Measurements from ENCODE around the gene ZSCAN5A.
"Not testable (repeated sequence)": the region's sequence is repeated elsewhere in the genome, so short reads cannot be mapped to it uniquely, and the experiment has no call there.

Gene ZSCAN5A, protein sequence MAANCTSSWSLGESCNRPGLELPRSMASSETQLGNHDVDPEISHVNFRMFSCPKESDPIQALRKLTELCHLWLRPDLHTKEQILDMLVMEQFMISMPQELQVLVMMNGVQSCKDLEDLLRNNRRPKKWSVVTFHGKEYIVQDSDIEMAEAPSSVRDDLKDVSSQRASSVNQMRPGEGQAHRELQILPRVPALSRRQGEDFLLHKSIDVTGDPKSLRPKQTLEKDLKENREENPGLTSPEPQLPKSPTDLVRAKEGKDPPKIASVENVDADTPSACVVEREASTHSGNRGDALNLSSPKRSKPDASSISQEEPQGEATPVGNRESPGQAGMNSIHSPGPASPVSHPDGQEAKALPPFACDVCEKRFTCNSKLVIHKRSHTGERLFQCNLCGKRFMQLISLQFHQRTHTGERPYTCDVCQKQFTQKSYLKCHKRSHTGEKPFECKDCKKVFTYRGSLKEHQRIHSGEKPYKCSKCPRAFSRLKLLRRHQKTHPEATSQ

GRCh38 chr19:56314381-56315076 is at the start of gene ZSCAN5A:
ZSCAN5A (minus strand) TSS chr19:56314839; CDS start chr19:56225046, 89,793 bp downstream.
- peak; percentile 90 for DNase-seq

- no peak for DNase-seq
These were observed 46.2 kb upstream of the ZSCAN5A start for GRCh38 chr19:56360841-56361240.

DNA sequence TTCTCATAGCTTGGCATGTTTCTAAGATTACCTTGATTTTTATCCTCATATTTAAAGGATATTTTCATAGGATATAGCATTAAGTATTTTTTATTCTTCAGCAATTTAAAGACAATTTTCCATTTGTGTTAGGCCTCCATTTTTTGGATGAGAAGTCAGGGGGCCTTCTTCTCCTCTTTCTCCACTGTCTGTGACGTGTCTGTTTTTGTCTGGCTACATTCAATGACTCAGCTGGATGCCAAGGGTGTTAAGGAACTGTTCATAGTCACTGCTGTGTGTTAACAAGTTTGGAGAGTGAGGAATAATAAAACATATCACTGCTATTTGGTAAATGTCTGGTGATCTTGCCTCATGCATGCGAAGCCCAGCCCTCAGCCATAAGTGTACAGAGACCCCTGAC is 42.3 kb upstream of the ZSCAN5A start:
- no peak for DNase-seq

GRCh38 chr19:56355517-56355916 is 40.9 kb upstream of the ZSCAN5A start:
- DNase-seq, result no peak

- no peak for DNase-seq
These were observed 36.6 kb upstream of the ZSCAN5A start for GRCh38 chr19:56351208-56351607.

- peak; percentile 37 for DNase-seq
These were observed 35.9 kb upstream of the ZSCAN5A start for GRCh38 chr19:56350416-56351045.

DNA sequence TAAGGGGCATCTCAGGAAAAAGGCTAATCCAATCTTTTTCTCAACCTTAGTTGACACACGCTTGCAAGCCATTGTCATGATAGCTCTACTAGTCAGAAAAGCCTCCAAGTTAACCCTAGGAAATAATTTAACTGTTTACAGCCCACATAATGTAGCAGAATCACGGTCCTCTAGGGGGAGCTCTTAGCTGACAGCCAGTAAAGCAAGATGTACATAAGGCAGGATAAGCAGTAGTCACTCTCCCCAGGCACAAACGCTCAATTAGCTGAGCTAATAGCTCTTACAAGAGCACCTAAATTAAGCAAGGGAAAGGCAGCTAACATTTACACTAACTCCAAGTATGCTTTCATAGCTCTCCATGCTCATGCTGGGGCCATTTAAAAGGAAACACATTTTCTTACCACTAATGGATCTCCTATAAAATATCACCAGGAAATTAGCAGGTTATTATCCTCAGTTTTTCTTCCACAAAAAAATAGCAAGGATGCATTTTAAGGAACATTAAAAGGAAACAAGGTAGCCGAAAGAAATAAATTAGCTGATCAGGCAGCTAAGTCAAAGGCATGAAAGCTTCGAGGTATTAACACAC is 33.7 kb upstream of the ZSCAN5A start:
- DNase-seq, result no peak

DNA sequence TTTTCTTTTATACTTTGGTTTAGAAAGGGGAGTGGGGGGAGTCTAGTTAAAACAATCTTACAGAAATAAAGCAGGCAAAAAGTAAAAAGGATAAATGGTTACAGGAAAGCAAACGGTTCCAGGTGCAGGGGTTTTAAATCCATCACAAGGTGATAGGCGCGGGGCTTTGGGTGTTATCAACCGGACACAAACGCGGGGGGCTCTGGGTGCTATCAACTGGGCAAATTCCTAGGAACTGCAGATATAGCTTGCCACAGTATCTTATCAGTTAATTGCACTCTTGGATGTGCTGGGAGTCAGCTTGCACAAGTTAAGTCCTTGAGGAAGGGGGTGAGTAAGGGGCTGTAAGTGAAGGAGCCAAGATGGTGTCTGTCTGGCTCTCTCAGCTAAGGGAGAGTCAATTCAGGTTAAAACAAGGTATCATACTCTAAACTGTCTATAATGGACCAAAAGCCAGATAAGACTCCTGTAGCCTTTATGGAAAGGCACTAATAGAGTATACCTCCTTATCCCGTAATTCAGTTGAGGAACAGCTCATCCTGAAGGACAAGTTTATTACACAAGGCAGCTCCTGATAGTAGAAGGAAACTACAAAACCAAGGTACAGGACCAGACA is 32.6 kb upstream of the ZSCAN5A start:
- DNase-seq, result no peak

DNA sequence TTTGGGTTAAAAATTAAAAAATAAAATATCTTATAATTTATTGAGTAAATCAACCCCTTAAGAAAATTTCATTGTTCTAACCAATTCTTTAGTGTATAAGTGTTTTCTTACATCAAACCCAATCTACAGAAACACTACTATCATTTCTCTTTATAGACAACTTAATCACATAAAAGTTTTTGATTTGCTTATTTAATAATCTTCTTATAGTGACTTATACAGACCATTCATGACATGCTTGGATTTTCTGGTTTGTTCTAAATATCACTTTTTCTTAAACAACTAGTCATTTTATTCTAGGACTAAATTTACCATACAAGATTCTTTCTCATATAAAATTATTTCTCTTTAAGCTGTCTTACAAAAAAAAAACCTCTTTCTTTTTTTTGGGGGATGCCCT is 27.3 kb upstream of the ZSCAN5A start:
- no peak for DNase-seq

DNA sequence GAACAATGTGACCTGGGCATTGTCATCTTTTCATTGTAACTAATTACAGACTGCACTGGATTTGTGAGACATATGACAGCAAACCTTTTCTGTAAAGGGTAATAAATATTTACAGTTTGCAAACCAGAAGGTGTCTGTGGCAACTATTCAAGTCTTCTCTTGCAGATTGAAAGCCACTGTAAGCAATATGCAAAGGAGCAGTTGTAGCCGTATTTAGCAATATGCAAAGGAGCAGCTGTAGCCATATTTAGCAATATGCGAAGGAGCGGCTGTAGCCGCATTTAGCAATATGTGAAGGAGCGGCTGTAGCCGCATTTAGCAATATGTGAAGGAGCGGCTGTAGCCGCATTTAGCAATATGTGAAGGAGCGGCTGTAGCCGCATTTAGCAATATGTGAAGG is 24.4 kb upstream of the ZSCAN5A start:
- DNase-seq, result not testable (repeated sequence)

- not testable (repeated sequence) for DNase-seq
These were observed 22.4 kb upstream of the ZSCAN5A start for GRCh38 chr19:56337077-56337476.

DNA sequence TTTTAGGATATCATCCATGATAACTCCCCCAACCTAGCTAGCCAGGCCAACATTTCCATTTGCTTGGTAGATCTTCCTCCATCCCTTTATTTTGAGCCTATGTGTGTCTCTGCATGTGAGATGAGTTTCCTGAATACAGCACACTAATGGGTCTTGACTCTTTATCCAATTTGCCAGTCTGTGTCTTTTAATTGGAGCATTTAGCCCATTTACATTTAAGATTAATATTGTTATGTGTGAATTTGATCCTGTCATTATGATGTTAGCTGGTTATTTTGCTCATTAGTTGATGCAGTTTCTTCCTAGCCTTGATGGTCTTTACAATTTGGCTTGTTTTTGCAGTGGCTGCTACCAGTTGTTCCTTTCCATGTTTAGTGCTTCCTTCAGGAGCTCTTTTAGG is 20.7 kb upstream of the ZSCAN5A start:
- not testable (repeated sequence) for DNase-seq

- DNase-seq, result peak; percentile 17
These were observed 18.9 kb upstream of the ZSCAN5A start for GRCh38 chr19:56333506-56333905.

- DNase-seq, result no peak
These were observed 18.1 kb upstream of the ZSCAN5A start for GRCh38 chr19:56332695-56333094.

- no peak for DNase-seq
These were observed 9.8 kb upstream of the ZSCAN5A start for GRCh38 chr19:56324436-56324835.

- DNase-seq, result no peak
These were observed 7.4 kb upstream of the ZSCAN5A start for GRCh38 chr19:56321989-56322440.

DNA sequence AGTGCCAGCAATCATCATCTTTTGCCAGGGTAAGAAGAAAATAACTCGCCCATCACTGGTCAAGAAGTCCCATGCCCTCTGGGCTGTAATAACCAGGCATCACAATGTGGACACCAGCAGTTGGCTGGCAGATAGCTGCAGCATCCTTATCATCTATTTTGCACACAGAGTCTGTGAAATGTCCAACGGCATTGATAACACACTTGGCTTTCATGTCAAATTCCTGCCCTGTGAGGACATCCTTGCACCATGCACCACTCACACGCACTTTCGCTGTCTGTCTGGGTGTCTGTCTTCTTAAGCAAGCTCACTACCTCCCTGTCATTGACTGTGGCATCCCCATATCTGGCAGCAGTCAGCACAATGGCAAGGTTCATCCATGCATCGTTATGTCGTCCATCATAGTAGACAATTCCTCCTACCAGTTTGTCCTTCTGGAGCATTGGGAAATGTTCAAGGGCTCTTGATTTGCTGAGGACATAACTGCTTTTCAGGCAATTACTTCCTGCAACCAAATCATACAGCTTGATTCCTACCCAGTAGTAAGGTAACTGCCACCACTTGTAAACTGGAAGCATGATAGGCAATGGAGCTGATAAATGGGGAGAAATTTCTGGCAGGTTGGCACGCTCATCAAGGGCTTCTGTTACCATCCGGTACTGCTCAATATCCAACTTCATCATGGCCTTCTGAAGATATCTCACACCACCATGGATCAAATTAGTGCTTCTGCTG is 6.8 kb upstream of the ZSCAN5A start:
- no peak for DNase-seq

GRCh38 chr19:56319991-56320390 is 5.4 kb upstream of the ZSCAN5A start:
- DNase-seq, result no peak

- DNase-seq, result no peak
These were observed 3.1 kb upstream of the ZSCAN5A start for GRCh38 chr19:56317749-56318148.

DNA sequence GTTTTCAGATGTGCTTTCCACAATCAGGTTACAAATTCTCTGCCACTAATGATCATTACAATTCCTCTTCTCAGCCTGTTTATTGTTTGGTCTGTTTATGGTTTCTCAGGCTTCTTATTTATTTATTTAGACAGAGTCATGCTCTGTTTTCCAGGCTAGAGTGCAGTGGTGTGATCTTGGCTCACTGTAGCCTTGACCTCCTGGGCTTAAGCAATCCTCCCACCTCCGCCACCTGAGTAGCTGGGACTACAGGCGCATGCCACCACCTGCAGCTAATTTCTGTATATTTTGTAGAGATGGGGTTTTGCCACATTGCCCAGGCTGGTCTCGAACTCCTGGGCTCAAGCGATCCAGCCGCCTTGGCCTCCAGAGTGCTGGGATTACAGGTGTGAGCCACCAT is 2.1 kb upstream of the ZSCAN5A start:
- DNase-seq, result no peak

DNA sequence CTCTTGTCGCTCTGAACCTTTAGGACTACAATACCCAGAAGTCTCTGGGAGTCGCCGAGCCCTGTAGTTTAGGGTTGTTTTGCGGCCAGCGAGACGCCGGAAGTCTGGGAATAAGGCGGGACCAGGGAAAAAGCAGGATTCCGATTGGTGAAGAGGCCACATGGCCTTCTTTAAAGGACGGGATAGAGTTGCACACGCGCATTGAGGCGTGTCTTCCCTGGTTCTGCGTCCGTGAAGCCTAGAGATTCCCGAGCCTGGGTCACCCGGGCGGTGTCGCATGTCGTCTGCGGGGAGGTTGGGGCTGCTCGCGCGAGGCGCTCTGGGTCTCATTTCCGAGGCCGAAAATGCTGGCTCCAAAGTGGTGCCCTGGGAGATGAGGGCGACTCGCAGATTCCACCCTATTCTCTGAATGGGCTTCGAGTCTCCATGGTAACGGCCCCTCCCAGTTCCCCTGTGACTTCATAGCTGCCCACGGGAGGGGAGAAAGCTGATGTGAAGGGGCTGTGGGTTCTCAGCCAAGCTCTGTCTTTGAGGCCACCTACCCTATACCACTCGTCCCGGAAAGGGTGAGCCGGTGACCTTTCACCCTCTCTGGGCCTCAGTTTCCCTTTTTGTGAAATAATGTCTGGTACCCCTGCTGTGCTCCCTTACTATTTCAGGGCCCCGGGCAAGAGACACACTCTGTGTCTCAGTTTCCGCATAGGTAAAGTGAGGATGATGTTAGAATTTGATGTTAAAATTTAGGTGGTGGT is 614 bp upstream of the ZSCAN5A start:
- DNase-seq, result peak; percentile 94

Data from NCI-H345 (cell line).